ENCODE data around the gene KLF9.
A peak's percentile ranks its signal among the peaks of the same experiment; 100 is the strongest.

Gene KLF9

GRCh38 chr9:70413799-70414775 lies at the start of gene KLF9:
Gene KLF9 (minus strand): TSS chr9:70414657. CDS start chr9:70413363, 1,294 bp downstream.
- Histone ChIP-seq H3K4me3 (ENCODE audit: insufficient read depth, low read length, poor library complexity, severe bottlenecking) (peak within 1 kb of the TSS; percentile 31), H3K36me3 (ENCODE audit: low read length) (no peaks in the 10 kb centered on the region), H3K79me2 (ENCODE audit: insufficient read depth, low read length) (no peaks in the 10 kb centered on the region), H3K27ac (ENCODE audit: low read depth, low read length) (no peak within 1 kb of the TSS), H2AFZ (ENCODE audit: low read depth, low read length, severe bottlenecking) (peak within 1 kb of the TSS; percentile 15), H3K9ac (ENCODE audit: low read length) (no peak within 1 kb of the TSS; the same call in 1 of the 2 replicates), H3F3A (ENCODE audit: insufficient read depth) (peaks cover 13% of the 10 kb centered on the region; the same call in 1 of the 2 replicates), H3K9me2 (replicated peaks; ENCODE audit: insufficient read depth, low read length) (no peaks in the 10 kb centered on the region), H4K20me1 (ENCODE audit: low read depth, low read length) (no peaks in the 10 kb centered on the region), H3K9me3 (ENCODE audit: insufficient read depth, low read length) (no peaks in the 10 kb centered on the region), H3K27me3 (ENCODE audit: low read length) (no peaks in the 10 kb centered on the region), H3K4me2 (ENCODE audit: low read depth, low read length, poor library complexity, severe bottlenecking) (peak within 1 kb of the TSS; percentile 42)
- TF ChIP-seq, protein P1, sequence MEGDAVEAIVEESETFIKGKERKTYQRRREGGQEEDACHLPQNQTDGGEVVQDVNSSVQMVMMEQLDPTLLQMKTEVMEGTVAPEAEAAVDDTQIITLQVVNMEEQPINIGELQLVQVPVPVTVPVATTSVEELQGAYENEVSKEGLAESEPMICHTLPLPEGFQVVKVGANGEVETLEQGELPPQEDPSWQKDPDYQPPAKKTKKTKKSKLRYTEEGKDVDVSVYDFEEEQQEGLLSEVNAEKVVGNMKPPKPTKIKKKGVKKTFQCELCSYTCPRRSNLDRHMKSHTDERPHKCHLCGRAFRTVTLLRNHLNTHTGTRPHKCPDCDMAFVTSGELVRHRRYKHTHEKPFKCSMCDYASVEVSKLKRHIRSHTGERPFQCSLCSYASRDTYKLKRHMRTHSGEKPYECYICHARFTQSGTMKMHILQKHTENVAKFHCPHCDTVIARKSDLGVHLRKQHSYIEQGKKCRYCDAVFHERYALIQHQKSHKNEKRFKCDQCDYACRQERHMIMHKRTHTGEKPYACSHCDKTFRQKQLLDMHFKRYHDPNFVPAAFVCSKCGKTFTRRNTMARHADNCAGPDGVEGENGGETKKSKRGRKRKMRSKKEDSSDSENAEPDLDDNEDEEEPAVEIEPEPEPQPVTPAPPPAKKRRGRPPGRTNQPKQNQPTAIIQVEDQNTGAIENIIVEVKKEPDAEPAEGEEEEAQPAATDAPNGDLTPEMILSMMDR (IDR thresholded peaks at IDR 0.05; ENCODE audit: insufficient read depth, low read length, poor library complexity, severe bottlenecking): no peak
- TF ChIP-seq EZH2phosphoT487 (conservative IDR thresholded peaks at IDR 0.05; ENCODE audit: low read length): no peak

DNA sequence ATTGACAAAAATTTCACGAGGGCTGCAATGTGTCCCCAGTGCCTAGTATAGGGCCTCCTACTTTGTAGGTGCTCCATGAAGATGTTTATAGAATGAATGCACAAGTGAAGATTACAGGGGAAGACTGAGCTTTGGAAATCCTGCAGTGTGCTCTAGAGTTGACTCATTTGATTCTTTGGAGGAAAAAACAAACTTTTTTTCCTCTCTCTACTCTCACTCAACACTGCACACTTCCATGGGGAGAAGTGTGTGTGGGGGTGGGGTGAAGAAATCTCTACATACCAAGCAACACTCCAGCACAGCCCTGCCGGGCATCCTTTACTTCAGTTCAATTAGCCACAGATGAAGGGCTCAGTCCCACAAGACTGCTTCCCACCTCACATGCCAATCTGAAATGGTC lies 49.4 kb upstream of the KLF9 start:
- Histone ChIP-seq H3K4me2 (ENCODE audit: low read depth, low read length, poor library complexity, severe bottlenecking) (no peak overlapping the region), H3K36me3 (ENCODE audit: low read length) (no peaks in the 10 kb centered on the region), H2AFZ (ENCODE audit: low read depth, low read length, severe bottlenecking) (no peak overlapping the region), H3K27me3 (ENCODE audit: low read length) (no peaks in the 10 kb centered on the region), H3K9me2 (replicated peaks; ENCODE audit: insufficient read depth, low read length) (no peaks in the 10 kb centered on the region), H4K20me1 (ENCODE audit: low read depth, low read length) (no peaks in the 10 kb centered on the region), H3K9ac (ENCODE audit: low read length) (no peak overlapping the region), H3K79me2 (ENCODE audit: insufficient read depth, low read length) (no peaks in the 10 kb centered on the region), H3K4me3 (ENCODE audit: insufficient read depth, low read length, poor library complexity, severe bottlenecking) (no peak overlapping the region), H3K9me3 (ENCODE audit: insufficient read depth, low read length) (no peaks in the 10 kb centered on the region), H3F3A (ENCODE audit: insufficient read depth) (no peaks in the 10 kb centered on the region), H3K27ac (ENCODE audit: low read depth, low read length) (no peak overlapping the region)
- TF ChIP-seq EZH2phosphoT487 (conservative IDR thresholded peaks at IDR 0.05; ENCODE audit: low read length): no peak
- TF ChIP-seq, protein P1 (IDR thresholded peaks at IDR 0.05; ENCODE audit: insufficient read depth, low read length, poor library complexity, severe bottlenecking): no peak

DNA sequence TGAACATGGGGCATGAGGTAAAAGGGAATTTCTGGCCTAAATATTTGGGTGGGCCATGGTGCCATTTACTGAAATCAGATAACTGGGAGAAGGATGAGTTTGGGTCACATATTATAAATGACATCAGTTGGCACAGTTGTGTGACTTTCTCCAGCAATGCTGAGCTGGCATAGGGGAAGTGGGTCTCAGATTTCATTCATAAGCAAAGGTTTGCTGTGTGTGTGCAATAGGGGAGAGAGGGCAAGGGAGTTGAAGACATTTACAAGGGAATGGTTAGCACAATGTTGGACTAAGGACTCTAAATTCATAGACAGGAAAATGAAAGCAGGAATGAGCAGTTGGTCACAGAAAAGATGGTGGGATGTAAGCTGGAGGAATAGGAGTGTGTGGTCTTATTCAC lies 47.8 kb upstream of the KLF9 start:
- no peaks in the 10 kb centered on the region for H3K9me2 ChIP-seq (replicated peaks; ENCODE audit: insufficient read depth, low read length)
- no peaks in the 10 kb centered on the region for H3K79me2 ChIP-seq (ENCODE audit: insufficient read depth, low read length)
- TF ChIP-seq EZH2phosphoT487 (conservative IDR thresholded peaks at IDR 0.05; ENCODE audit: low read length): no peak
- TF ChIP-seq, protein P1 (IDR thresholded peaks at IDR 0.05; ENCODE audit: insufficient read depth, low read length, poor library complexity, severe bottlenecking): no peak
- no peaks in the 10 kb centered on the region for H3K9me3 ChIP-seq (ENCODE audit: insufficient read depth, low read length)
- no peak overlapping the region for H3K4me3 ChIP-seq (ENCODE audit: insufficient read depth, low read length, poor library complexity, severe bottlenecking)
- no peak overlapping the region for H3K27ac ChIP-seq (ENCODE audit: low read depth, low read length)
- no peak overlapping the region for H3K4me2 ChIP-seq (ENCODE audit: low read depth, low read length, poor library complexity, severe bottlenecking)
- H3F3A ChIP-seq (ENCODE audit: insufficient read depth): no peaks in the 10 kb centered on the region
- H2AFZ ChIP-seq (ENCODE audit: low read depth, low read length, severe bottlenecking): no peak overlapping the region
- H3K27me3 ChIP-seq (ENCODE audit: low read length): no peaks in the 10 kb centered on the region
- no peaks in the 10 kb centered on the region for H3K36me3 ChIP-seq (ENCODE audit: low read length)
- no peaks in the 10 kb centered on the region for H4K20me1 ChIP-seq (ENCODE audit: low read depth, low read length)
- no peak overlapping the region for H3K9ac ChIP-seq (ENCODE audit: low read length)

Measured in SU-DHL-6 (cell line).